Measurements from ENCODE around the gene FUNDC2. TPM values are rescaled to one million over a fixed set of nuclear protein-coding genes. Genes with fewer than 3 reads are reported as not detected.

FUNDC2 gene
- total RNA-seq, 1 donor from 2014 or later: 79.1 TPM

DNA sequence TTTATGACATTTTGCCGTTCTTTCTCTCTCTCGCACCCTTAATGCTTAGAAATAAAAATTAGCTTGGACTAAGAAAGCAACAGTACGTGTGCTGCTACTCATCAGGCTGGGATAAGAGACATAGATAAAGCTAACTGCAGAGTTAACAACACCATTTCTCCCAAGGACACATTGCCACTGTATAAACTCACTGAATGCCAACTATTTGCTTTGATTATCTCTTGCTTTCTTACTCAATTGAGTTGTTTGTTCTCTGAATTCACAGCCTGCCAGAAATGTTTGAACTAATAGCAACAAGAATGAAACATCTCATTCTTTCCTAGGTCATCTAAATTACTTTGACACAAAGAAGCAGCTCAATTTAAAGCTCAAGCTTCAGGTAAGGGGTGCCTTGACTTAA is 38.7 kb upstream of the FUNDC2 start:
- ATAC-seq: no peak

DNA sequence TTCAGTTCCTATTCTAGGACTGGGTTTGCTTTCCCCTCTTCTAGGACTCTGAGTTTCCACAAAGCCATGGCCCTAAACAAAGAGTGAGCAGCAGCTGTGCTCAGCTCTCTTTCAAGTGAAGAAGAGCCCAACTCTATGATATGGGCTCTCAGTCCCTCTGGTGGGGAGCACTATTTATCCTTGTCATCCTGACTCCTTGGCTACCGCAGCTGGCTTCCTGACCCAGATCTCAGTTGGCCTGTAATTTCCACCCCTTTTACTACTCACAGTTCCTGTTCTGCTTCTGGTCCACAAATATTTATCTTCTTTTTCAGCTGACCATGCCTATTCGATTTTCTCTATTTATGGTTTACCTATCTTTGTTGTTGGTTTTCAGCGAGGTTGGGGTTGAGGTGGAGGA is 37.9 kb upstream of the FUNDC2 start:
- ATAC-seq: no peak
- Histone ChIP-seq H3K27ac (no peak overlapping the region), H3K27me3 (no peaks in the 10 kb centered on the region), H3K4me3 (no peak overlapping the region), H3K9me3 (no peaks in the 10 kb centered on the region), H3K36me3 (no peaks in the 10 kb centered on the region), H3K4me1 (no peaks in the 10 kb centered on the region)
- intact Hi-C loops (cut with DNase I): no loop called here
- no peak for DNase-seq
- TF ChIP-seq, protein P1, sequence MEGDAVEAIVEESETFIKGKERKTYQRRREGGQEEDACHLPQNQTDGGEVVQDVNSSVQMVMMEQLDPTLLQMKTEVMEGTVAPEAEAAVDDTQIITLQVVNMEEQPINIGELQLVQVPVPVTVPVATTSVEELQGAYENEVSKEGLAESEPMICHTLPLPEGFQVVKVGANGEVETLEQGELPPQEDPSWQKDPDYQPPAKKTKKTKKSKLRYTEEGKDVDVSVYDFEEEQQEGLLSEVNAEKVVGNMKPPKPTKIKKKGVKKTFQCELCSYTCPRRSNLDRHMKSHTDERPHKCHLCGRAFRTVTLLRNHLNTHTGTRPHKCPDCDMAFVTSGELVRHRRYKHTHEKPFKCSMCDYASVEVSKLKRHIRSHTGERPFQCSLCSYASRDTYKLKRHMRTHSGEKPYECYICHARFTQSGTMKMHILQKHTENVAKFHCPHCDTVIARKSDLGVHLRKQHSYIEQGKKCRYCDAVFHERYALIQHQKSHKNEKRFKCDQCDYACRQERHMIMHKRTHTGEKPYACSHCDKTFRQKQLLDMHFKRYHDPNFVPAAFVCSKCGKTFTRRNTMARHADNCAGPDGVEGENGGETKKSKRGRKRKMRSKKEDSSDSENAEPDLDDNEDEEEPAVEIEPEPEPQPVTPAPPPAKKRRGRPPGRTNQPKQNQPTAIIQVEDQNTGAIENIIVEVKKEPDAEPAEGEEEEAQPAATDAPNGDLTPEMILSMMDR (IDR thresholded peaks at IDR 0.05): no peak

More for the DNA sequence above, 38.7 kb upstream of the FUNDC2 start:
- H3K4me3 ChIP-seq: no peak overlapping the region
- no peaks in the 10 kb centered on the region for H3K36me3 ChIP-seq
- H3K9me3 ChIP-seq: no peaks in the 10 kb centered on the region
- TF ChIP-seq, protein P1 (IDR thresholded peaks at IDR 0.05): no peak
- intact Hi-C loops (cut with DNase I): no loop called here
- H3K27me3 ChIP-seq: no peaks in the 10 kb centered on the region
- H3K27ac ChIP-seq: no peak overlapping the region
- no peak for DNase-seq
- no peaks in the 10 kb centered on the region for H3K4me1 ChIP-seq

DNA sequence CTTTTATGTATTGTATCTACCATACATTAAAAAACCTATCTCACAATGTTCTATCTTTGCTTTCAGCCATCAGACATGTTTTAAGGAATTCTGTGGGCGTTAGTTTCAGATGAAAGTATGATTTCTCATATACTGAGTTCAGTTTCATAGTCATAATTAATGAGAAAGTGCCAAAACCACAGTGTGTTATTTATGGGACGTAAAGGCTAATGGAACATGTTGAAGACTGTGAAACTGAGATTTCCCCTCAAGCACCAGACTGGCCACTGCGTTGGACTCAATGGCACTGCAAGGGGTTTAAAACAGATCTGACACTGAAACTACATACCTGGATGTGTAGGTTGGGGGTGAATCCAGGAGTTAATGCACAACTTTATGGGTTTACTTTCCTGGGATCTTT is 36.1 kb upstream of the FUNDC2 start:
- Histone ChIP-seq H3K4me1 (no peaks in the 10 kb centered on the region), H3K27ac (no peak overlapping the region), H3K9me3 (no peaks in the 10 kb centered on the region), H3K4me3 (no peak overlapping the region), H3K27me3 (no peaks in the 10 kb centered on the region), H3K36me3 (no peaks in the 10 kb centered on the region)
- TF ChIP-seq, protein P1 (IDR thresholded peaks at IDR 0.05): no peak
- ATAC-seq (no peak), DNase-seq (no peak)
- intact Hi-C loops (cut with DNase I): no loop called here

DNA sequence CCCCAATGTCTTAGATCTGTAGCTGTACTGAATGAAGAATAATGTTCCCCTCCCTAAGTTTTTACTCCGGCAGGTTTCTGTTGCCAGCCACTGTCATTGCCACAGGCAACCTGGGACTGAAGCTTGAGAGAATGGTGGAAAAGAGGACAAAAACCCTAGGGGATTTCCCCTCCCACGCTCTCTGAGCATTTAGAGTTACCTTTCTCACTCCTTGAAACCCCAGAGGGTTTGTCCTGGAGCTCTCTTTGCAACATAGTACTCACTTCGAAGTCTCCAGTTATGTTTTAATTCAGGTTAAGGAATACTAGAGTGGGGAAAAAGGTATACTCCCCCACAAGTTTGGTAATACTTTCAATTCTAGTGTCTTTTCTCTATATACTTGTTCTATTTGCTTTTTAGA is 35.6 kb upstream of the FUNDC2 start:
- Histone ChIP-seq H3K27me3 (no peaks in the 10 kb centered on the region), H3K4me3 (no peak overlapping the region), H3K9me3 (no peaks in the 10 kb centered on the region), H3K4me1 (no peaks in the 10 kb centered on the region), H3K36me3 (no peaks in the 10 kb centered on the region), H3K27ac (no peak overlapping the region)
- ATAC-seq (no peak), DNase-seq (no peak)
- TF ChIP-seq, protein P1 (IDR thresholded peaks at IDR 0.05): no peak
- intact Hi-C loops (cut with DNase I): no loop called here

DNA sequence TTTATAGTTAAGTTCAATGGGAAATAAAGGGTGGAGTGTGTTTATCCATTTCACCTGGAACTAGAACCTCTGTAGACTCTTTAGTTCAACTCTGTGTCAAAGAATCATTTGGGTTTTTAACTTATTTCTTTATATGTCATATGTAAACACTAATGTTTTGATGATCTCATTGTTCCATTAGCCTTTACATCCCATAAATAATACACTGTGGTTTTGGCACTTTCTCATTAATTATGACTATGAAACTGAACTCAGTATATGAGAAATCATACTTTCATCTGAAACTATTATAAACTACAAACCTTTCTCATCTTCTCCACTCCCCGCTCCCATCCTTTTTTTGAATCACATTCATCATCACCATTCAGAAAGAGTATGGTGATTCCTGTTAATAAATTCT is 35.2 kb upstream of the FUNDC2 start:
- ATAC-seq (no peak), DNase-seq (no peak)
- no peaks in the 10 kb centered on the region for H3K36me3 ChIP-seq
- H3K9me3 ChIP-seq: no peaks in the 10 kb centered on the region
- H3K4me1 ChIP-seq: no peaks in the 10 kb centered on the region
- TF ChIP-seq, protein P1 (IDR thresholded peaks at IDR 0.05): no peak
- no peak overlapping the region for H3K4me3 ChIP-seq
- intact Hi-C loops (cut with DNase I): no loop called here
- no peaks in the 10 kb centered on the region for H3K27me3 ChIP-seq
- no peak overlapping the region for H3K27ac ChIP-seq

DNA sequence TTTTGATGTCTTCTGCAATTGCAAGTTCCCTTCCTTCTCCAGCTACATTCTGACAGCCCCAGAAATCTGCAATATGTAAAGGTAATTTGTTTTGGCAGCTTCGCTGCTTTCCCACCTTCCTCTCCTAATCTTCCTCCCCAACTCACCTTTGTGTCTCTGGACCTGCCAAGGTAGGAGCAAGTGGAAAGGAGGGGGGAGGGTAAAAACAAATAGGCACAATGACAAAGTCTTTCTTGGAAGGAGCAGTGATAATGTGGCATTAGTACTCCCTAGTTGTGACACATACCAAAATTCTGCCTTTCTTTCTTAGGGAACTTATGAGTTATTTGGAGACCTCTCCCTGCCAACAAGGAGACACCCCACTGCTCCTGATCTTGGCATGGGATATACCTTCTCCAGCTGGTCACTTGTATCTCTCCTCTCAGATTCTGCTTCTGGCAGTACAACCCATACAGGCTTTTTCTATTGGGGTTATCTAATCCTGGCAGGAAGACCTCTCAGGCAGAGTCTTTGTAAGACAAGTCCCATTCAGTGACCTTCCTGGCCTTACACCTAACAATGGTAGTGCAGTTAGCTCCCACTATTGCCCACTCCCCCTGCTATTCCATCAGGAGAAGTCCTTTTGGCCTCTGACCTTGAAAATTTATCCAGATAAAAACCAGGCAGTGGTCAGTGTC is 28.3 kb upstream of the FUNDC2 start:
- no peak for DNase-seq
- Histone ChIP-seq H3K4me1 (no peaks in the 10 kb centered on the region), H3K36me3 (no peaks in the 10 kb centered on the region), H3K4me3 (no peak overlapping the region), H3K9me3 (no peaks in the 10 kb centered on the region), H3K27ac (no peak overlapping the region), H3K27me3 (no peaks in the 10 kb centered on the region)
- intact Hi-C loops (cut with DNase I): no loop called here
- no peak for ATAC-seq
- TF ChIP-seq, protein P1 (IDR thresholded peaks at IDR 0.05): no peak
